HL-60 (cell line): Measurements from ENCODE around the gene DSCAML1.

Experiments used
- CTCF ChIP-seq: IDR thresholded peaks from one replicate; pipeline ENCODE4 v1.5.1; 2011; ENCODE audit warnings: low read length, control low read depth, inconsistent platforms; ENCODE audit not compliant: insufficient read depth
- POLR2AphosphoS5 ChIP-seq: IDR thresholded peaks from 2 replicates; pipeline ENCODE4 v1.6.1; 2012; ENCODE audit warnings: low read depth

GRCh38 chr11:117527271-117527670 is 269.7 kb downstream of the DSCAML1 start:
- TF ChIP-seq CTCF (no peak), POLR2AphosphoS5 (no peak)
